Activated CD4-positive, alpha-beta T cell treated with anti-CD3 and anti-CD28 coated beads for 4 hours (primary cell): Measurements from ENCODE around the gene IFITM2.
A peak's percentile ranks its signal among the peaks of the same experiment; 100 is the strongest.
"Not testable (repeated sequence)": the region's sequence is repeated elsewhere in the genome, so short reads cannot be mapped to it uniquely, and the experiment has no call there.

ENCODE experiments used
- DNase-seq, 2 donors: peaks; one replicate each; pipeline ENCODE4 v3.0.0-alpha.2; 2020

Gene IFITM2

DNA sequence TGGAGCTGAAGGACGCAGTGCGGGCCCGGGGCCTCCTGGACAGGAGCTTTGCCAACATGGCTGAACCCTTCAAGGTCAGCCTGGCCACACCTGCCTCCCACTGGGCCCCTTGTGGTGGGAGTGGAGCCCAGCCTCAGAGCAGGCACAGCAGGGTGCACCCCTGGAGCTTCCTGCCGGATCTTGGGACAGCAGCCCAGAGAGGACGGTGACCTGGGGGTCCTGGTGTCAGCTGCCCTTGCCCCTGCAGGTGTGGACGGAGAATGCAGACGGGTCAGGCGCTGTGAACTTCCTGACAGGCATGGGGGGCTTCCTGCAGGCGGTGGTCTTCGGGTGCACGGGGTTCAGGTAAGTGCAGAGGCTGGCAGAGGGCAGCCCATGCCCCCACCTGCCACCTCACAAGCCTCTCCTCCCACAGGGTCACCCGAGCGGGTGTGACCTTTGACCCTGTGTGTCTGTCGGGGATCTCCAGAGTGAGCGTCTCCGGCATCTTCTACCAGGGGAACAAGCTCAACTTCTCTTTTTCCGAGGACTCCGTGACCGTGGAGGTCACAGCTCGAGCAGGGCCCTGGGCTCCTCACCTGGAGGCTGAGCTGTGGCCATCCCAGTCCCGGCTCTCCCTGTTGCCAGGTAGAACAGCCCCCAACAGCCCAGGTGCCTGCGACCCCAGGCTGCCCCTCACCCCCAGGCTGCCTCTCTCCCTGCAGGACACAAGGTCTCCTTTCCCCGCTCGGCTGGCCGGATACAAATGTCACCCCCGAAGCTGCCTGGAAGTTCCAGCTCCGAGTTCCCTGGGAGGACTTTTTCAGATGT, 13.6 kb upstream of the IFITM2 start:
- DNase-seq: no peak

DNA sequence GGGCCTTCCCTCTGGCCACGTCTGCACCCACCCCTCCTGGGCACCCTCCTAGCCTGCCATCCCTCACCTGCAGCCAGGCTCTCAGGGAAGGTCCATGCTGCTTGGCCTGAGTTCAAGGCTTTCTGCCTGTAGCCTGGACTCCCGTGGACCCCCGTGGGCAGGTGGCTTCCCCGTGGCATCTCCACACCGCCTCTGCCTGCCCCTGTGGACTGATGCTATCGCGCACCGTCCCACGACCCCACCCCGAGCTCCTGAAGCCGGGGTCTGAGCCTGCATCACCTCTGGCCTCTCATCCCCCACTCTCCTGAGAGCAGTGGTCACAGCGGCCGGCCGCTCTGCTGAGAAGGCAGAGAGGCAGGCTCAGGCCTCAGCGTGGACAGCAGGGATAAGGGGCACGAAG, 12.8 kb upstream of the IFITM2 start:
- no peak for DNase-seq

DNA sequence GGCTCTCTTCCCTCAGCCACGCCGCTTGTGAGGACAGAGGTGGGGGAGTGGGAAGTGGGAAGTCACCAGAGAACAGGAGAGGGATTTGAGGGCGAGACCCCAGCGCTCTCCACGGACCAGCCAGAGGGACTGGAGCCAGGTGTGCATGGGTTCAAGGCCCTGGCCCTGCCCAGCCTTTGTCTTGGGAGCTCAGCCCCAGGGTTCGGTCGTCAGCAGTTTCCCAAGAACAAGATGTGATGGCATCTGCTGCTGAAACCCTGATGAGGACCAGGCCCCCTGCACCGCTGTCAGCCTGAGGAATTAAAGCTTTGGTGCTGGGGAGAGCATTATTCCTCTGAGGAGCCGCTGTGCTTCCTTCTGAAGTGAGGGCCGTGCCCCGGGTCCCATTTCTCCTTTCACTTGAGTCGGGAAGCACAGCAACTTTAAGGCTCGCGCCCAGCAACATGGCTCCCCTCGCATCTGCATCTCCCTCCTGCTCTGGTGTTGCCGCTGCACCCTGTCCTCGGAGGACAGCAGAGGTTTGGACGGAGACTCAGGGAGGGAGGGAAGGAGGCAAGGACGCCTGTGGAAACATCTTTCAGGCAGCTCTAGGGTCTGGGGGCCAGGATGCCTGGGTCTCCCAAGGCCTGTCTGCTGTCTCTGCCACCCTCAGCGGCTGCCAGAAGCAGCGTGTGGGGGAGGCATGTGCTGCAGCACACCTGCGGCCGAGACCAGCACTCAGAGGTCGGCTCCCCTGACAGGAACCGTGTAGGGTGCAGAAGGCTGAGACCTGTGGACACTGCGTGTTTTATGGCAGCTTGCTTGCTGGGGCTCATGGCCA, 12.1 kb upstream of the IFITM2 start:
- no peak for DNase-seq

DNA sequence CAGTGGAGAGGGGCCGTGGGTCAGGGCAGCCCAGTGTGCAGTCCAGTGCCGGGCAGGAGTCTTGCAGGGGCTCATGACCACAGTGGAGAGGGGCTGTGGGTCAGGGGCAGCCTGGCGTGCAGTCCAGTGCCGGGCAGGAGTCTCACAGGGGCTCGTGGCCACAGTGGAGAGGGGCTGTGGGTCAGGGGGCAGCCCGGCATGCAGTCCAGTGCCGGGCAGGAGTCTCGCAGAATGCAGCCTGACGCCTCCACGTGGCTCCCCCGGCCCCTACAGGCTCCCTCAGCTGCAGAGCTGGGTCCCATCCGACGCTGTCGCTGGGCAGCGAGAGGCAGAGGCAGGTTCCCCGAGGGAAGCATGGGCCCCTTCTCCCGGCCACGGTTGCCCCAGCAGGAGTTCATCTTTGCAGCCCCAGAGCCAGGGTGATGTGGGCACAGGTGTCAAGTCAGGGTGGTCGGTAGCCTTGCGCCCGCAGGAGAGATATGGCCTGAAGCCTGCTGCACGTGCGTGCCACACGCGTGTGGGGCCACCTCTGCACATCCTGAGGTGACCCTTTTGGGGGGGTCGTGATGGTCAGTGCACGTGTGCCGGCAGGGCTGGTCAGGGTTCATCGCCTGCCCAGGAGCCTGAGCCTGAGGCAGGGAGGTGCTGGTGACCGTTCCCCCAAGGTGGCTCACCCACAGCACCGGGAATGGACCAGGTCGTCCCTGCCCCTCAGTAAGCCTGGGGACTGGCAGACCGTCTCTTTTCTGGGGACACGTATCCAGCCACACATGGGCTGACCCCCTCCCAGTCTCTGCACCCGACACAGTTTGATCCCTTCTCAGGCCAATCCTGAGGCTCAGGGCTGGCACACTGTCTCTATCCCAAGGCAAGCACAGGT, 11.2 kb upstream of the IFITM2 start:
- DNase-seq: peak in 1 of 2 donors; percentile 2

DNA sequence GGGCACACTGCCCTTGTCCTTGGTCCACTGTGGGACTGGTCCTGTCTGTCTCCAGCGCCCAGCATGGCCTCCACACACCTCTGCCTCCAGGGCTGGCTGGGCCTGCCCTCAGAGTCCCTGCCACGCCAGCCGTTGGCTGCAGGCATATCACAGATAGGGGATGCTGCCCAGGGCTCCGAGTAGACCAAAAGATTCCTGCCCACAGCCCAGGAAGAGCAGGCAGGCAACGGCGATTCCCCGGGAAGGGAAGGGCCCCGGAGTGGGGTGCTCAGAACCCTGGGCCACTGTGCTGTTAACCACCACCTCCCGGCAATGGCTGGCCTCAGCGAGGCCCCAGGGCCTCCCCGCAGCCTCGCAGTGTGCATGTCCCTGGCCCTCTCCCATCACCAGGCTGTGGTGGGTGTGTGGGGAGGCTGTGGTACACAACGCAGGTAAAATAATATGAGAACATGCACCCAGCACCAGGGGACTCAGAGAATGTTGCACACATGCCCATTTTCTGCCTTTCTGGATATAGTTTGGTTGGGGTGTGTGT, 10.5 kb upstream of the IFITM2 start:
- DNase-seq: peak in 1 of 2 donors; percentile 3

DNA sequence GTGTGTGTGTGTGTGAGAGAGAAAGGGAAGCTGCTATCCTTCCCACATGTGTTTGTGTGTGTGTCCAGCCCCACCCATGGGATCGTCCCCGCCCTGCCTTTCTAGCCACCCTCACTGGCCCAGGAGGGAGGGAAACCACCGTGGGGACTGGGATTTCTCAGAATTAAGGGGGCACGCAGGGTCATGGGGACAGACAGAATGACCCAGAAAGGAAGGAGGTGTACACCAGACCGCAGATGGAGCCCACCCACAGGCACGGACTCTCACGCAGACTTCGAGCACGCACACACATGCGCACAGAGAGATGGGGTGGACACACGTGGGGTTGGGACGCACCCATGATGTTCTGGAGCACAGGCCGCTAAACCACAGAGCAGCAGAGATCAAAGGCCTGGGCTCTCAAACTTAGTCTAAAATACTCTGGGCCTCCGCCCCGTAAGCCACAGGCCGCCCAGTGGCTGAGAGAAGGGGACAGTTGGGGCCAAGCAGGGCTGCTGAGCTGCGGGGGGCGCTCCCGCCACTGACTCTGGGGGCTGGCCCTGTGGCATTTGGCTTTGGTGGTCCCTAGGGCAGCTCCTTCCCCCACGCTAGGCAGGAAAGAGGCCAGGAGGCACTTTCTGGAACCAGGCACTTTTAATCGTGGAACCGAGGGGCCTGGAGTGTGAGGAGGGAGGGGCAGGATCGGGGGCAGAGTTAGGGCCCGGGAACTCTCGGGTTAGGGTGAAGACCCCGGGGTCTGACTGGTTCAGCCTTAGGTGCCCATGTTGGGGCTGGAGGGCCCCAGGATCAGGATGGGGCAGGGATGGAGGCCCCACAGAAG, 9.8 kb upstream of the IFITM2 start:
- DNase-seq: peak in 1 of 2 donors; percentile 41

DNA sequence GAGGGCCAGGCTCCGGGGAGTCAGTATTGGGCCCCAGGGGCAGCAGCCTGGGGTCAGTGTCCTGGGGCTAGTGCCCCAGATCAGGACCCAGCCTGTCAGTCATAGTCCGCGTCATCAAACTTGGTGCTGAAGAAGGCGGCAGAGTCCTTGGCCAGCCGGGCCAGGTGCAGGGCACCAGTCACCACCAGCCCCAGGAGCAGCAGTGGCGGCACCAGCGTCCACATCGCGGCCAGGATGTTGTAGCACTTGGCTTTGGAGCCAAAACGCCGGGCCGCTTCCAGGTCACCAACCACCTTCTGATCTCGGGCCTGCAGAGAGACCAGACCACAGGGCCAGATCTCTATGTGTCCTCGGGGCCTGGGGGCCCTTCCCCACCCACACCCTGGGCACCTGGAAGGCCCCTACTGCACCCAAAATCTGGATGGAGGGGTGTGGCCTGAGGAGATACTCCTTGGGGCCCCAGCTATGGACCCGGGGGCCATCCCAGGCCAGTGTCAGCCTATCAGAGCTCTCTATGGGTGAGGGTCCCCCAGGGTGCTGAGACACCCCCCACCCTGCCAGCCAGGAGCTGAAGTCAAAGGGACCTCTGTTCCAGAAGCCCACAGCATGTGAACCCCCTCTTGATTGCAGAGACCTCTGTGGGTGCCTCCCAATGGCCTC, 9.1 kb upstream of the IFITM2 start:
- peak in 1 of 2 donors; percentile 10 for DNase-seq

DNA sequence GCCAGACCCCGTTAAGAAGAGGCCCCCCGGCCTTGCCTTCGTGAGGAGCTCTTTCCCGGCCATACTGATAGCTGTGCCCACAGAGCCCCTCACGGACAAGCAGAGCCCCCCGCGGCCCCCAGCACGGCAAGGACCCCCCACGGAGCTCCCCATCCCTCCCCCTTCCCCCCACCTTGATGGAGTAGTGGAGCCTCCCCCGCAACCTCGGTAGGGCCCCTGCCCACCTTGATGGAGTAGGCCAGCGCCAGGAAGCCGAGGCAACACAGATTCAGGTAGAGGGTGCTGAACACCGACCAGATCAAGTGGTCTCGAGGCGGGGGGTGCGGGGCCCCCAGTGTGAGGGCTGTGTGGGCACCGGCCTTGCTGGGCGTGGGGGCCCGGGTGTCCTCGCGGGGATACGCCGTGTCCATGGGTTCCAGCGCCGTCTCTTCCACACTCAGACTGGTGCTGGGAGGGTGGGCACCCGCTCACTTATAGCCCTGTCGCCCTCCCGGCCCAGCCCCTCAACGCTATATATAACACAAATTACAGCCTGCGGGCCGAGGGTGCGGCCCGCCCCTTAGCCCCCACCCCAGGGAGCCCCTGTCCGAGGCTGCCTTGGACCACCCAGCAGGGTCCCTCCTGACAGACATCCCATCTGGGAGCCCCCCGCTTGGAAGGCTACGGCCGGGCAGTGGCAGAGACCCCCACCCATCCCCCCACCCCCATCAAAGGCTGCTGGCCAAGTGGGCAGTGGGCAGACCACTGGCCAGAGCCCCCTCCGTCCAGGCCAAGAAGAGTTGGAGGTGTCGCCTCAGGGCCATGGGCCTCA, 8.3 kb upstream of the IFITM2 start, which contains the start of gene IFITM5:
Gene IFITM5, minus strand, starts transcription at position 446 of the 811 bp plus-strand sequence. Its CDS starts 36 bp downstream, at position 410.
- DNase-seq: no peak

DNA sequence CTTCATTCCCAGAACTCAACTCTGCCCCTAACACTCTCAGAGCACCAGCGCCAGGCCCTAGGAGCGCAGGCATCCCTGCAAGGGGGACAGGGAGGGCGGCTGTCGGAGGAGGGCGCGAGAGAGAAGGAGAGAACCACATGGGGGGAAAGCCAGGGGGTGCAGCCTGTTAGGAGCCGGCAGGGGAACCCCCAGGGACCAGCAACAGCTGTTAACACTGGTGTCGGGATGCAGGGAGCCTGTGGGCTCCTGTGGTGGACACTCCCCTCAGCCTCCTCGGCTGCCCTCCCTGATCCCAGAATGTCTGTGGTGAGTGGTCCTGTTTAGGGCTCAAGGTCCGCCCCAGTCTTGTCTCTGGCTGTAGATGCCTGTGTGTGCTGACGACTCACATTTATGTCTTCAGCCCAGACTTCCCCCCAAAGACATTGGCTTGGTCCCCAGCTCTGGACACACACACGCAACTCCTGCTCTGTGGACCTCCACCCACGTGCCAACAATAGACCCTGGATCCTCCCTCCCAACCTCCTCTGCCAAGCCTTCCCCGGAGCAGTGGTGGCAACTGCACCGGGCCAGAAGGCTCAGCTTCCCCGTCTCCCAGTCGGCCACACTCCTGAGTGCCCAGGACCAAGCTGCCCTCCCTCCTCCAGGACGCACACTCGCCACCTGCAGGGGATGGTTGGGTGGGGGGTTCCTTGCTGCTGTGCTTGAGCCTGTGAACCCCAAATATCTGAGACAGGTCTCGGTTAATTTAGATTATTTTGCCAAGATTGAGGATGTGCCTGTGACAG, 7.5 kb upstream of the IFITM2 start:
- DNase-seq: no peak

DNA sequence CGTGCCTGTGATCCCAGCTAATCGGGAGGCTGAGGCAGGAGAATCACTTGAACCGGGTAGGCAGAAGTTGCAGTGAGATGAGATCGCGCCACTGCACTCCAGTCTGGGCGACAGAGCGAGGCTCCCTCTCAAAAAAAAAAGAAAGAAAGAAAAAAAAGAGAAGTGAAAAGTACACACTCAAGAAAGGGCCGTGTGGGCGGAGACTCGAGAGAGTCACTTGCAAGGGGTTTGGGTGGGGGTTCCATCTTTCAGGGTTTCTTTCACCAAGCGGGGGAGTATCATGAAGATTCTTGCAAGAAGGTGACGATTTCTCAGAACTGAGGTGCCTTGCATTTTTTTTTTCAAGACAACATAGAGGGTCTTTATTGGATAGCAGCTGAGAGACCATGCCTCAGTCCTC, 4.3 kb upstream of the IFITM2 start:
- DNase-seq: no peak

DNA sequence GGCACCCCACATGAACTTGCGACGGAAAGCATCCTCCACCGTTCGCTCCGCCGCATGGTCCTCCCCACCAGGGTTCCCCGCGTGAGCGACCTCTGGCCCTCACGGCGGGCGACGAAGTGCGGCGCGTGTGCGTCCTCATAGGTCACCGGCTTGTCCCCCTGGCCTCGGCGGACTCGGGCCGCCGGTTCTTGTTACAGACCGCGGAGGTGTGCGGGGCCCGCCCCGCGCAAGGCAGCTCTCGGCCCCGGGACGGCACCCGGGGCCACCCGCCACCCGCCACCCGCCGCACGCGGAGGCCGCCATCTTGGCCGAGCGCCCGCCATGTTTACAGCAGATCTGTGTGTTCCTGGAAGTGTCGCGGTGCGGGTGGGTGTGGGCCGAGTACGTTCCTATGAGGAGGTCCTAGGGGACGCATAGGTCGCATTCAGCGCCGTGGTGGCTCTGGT, 3.5 kb upstream of the IFITM2 start:
- no peak for DNase-seq

DNA sequence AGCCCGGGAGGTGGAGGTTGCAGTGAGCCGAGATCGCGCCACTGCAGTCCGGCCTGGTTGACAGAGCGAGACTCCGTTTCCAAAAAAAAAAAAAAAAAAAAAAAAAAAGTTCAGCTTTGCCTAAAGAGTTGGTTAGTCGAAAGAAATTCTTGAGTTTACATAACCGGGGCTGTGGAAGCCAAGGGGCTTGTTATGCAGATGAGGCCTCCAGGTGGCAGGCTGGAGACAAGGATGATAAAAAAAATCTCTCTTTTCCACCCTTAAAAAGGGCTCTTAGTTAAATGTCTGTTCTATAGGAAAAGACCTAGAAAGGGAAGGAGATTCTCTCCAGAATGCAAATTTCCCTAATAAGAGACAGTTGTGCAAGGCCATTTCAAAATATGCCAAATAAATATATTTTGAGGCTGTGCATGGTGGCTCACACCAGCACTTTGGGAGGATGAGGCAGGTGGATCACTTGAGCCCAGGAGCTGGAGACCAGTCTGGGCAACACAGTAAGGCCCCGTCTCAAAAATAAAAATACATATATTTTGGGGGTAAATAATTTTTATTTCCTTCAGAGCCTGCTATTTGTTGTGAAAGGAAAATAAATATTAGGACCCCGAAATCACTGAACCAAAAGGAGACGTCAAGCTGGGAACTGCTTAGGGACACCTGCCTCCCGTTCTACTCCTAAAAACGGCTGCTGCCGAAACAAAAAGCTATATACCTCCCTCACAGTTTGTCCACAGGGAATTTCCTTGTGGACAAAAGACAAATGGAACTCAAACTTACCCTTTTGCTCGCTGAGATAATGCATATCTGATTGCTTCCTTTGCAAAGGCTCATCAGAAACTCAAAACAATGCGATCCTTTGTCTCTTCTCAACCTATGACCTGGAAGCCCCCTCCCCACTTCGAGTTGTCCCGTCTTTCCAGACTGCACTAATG, 2.4 kb upstream of the IFITM2 start:
- peak; percentile 63 to 67 for DNase-seq

DNA sequence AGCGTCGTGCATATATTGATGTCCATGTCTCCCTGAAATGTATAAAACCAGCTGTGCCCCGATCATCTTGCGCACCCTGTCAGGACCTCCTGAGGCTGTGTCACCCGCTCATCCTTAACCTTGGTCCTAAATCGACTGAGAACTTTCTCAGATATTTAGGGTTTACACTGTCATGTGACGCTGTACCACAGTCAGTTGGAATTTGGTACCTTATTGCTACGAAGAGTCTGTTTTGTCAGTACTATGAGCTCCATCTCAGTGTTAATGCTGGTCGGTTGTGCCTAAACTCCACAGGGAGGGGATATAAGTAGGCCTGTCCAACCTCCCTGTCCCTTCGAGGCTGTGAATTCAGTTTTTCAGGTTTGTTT, 1.8 kb upstream of the IFITM2 start:
- no peak for DNase-seq

DNA sequence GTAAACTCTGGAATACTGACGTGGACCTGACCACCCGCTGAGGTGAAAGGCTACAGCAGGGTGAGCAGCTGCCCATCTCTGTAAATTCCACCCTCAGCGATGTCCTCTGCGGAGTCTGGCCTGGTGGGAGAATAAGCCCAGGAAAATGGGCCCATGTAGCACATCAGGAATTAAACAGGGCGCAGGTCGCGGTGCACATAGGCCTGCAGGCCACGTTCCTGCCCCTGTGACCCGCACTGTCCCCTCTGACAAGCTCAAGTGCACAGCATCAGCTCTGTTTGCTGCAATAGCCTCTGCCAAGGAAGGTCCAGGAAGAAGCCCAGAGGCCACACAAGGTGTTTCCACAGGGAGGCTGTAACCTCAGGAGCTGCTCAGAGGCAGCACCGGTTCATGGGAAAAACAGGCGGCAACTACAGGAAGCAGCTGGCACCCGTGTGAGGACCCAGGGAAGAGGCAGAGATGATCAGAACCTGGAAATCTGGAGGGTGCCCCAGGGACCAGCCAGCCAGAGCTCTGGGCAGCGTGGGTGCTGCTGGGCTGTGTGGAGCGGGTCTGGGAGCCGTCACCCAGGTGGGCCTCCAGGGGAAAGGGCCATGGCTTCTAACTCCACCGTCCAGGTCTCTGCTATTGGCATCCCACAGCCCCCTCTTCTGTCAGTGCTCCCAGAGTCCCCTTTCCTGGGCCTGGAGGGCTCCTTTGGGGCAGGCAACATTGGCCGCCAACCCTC, 808 bp upstream of the IFITM2 start:
- DNase-seq: no peak

DNA sequence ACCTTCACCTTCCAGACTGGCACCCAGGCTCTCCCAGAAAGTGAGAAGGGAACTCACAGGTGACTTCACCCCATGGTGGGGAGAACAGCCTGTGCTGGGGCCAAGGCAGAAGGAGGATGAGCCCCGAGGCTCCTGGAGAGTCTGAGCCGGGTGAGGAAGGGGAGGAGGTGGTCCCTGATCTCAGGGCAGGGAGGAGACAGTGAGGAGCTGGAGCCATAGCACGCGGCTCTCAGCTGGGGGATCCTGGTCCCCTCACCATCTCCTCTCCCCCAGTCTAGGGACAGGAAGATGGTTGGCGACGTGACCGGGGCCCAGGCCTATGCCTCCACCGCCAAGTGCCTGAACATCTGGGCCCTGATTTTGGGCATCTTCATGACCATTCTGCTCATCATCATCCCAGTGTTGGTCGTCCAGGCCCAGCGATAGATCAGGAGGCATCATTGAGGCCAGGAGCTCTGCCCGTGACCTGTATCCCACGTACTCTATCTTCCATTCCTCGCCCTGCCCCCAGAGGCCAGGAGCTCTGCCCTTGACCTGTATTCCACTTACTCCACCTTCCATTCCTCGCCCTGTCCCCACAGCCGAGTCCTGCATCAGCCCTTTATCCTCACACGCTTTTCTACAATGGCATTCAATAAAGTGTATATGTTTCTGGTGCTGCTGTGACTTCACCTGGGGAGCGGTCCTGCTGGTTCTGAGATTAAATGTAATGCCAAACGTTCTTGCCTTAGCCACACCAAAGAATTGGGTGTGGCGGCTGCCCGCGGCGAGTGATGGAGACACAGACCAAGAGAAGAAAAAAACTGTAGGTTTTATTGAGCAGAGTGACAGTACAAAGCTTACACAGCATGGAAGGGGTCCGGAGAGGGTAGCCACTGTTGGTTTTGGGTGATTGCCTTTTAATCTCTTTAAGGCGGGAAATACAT, 1.4 kb downstream of the IFITM2 start:
- not testable (repeated sequence) for DNase-seq

DNA sequence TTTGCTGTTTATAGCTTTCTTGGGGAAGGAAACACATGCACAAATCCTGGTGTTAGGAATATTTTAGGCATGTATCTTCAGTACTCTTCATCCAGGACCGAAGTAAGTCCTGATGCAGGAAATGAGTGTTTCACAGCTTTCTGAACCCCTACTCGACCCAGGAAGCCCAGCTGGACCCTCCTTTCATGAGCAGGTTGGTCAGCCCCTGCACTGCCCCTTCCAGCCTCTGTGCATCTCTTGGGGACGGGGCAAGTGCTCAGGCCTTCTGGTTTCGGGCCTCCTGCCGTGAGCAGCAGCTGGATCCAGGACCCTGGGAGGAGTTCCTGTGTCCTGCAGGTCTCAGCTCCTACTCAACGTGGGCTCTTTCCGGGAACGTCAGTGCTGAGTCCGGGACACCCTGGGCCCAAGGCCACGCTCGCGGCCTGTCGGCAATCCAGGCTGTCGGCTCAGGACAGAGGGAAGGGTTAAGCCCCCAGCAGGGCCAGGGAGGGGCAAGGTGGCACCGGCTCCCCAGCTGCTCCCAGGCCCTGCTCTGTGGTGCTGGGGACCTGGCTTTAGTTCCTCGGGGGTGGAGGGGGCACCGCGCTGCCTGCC, 2.5 kb downstream of the IFITM2 start:
- not testable (repeated sequence) for DNase-seq
